Endodermal cell (in vitro differentiated cells): Measurements from ENCODE around the gene NPPA. TPM values are rescaled to one million over a fixed set of nuclear protein-coding genes. Genes with fewer than 3 reads are reported as not detected.

Experiments used
- DNase-seq: peaks from one replicate; pipeline ENCODE4 v3.0.0-alpha.2; 2017
- H3K27ac ChIP-seq: 2 replicates; pipeline ENCODE4 v1.5.1; 2013; ENCODE audit warnings: mild to moderate bottlenecking, low read depth, low read length, moderate library complexity
- H3K27me3 ChIP-seq: 2 replicates; pipeline ENCODE4 v1.6.1; 2013; ENCODE audit warnings: mild to moderate bottlenecking, low read length, moderate library complexity; ENCODE audit not compliant: insufficient read depth, control insufficient read depth, poor library complexity, severe bottlenecking
- H3K36me3 ChIP-seq: 2 replicates; pipeline ENCODE4 v1.7.0; 2013; ENCODE audit warnings: mild to moderate bottlenecking, low read length, moderate library complexity; ENCODE audit not compliant: control insufficient read depth, insufficient read depth
- H3K4me1 ChIP-seq: one replicate; pipeline ENCODE4 v1.7.0; 2013; ENCODE audit warnings: low read length; ENCODE audit not compliant: control insufficient read depth, insufficient read depth
- H3K4me3 ChIP-seq: 2 replicates; pipeline ENCODE4 v1.5.1; 2013; ENCODE audit warnings: mild to moderate bottlenecking, low read length, moderate library complexity
- H3K9ac ChIP-seq: 2 replicates; pipeline ENCODE4 v1.6.1; 2013; ENCODE audit warnings: mild to moderate bottlenecking, low read length, moderate library complexity; ENCODE audit not compliant: poor library complexity, severe bottlenecking; ENCODE audit errors: extremely low read depth
- H3K9me3 ChIP-seq: 2 replicates; pipeline ENCODE4 v1.6.1; 2013; ENCODE audit warnings: mild to moderate bottlenecking, low read length, moderate library complexity; ENCODE audit not compliant: control insufficient read depth
- H3K27ac Mint-ChIP-seq: 2 replicates; pipeline ENCODE4 v1.8.0; 2020; ENCODE audit warnings: mixed read lengths
- H3K27me3 Mint-ChIP-seq: 2 replicates; pipeline ENCODE4 v1.8.0; 2021; ENCODE audit warnings: mild to moderate bottlenecking, mixed read lengths; ENCODE audit not compliant: insufficient read depth
- H3K36me3 Mint-ChIP-seq: 2 replicates; pipeline ENCODE4 v1.8.0; 2020; ENCODE audit warnings: low read depth, mixed read lengths
- H3K4me1 Mint-ChIP-seq: 2 replicates; pipeline ENCODE4 v1.8.0; 2020; ENCODE audit warnings: mixed read lengths
- H3K4me3 Mint-ChIP-seq: 2 replicates; pipeline ENCODE4 v1.8.0; 2020; ENCODE audit warnings: mild to moderate bottlenecking, moderate library complexity, mixed read lengths
- H3K9me3 Mint-ChIP-seq: 2 replicates; pipeline ENCODE4 v1.8.0; 2020; ENCODE audit warnings: mild to moderate bottlenecking, mixed read lengths
- WGBS, 2 experiments: methylation state at CpG; one replicate each; pipeline versions ENCODE4 v1.1.5 to v1.1.7; 2013; ENCODE audit warnings: missing lambda C conversion rate in 2 of 2, mixed read lengths in 1 of 2; ENCODE audit not compliant: insufficient coverage in 1 of 2, insufficient read length in 1 of 2; 5-methylcytosine and 5-hydroxymethylcytosine counted together
- total RNA-seq, 2 donors: library from RNA; stranded (reverse); fragmentation: NEBNext Ultra II Directional in 1 of 2; extraction: Animal tissue kit (Norgen Biotek cat#: 25700) in 1 of 2; gene quantifications; 2 replicates in 1 of 2; 3 replicates in 1 of 2; pipeline ENCODE4 v1.2.1, GENCODE V29; 2021
- TF ChIP-seq, protein P1 (sequence below): fragments of 200-600 bp; sonication (generic); conservative IDR thresholded peaks from 2 replicates; pipeline ENCODE4 v1.5.0; 2021; ENCODE audit warnings: antibody characterized with exemption, mild to moderate bottlenecking

The NPPA gene
- total RNA-seq, 2 donors from 2014 or later: not detected

DNA sequence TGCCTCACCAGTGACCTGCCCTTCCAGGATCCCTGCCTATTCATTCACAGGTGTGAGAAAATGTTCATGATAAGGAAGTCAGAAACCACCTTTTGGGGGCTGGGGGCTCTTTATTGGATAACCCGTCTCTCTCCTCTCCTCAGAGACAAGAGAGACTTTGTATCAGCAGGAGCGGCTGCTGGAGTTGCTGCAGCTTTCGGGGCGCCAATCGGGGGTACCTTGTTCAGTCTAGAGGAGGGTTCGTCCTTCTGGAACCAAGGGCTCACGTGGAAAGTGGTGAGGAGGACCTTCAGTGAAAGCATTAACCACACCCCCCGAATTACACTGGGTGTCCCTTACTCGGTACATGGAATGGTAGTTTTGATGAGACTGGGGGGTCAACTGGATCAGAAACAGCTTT is 20.6 kb downstream of the NPPA start:
- no peaks in the 10 kb centered on the region for H3K9me3 Mint-ChIP-seq
- no peak overlapping the region for H3K4me3 Mint-ChIP-seq
- H3K27me3 ChIP-seq: no peaks in the 10 kb centered on the region
- no peak overlapping the region for H3K27ac ChIP-seq
- no peak for DNase-seq
- H3K27ac Mint-ChIP-seq: no peak overlapping the region
- H3K27me3 Mint-ChIP-seq: no peaks in the 10 kb centered on the region
- no peak overlapping the region for H3K4me3 ChIP-seq
- 97 to 100% methylated on average over 5 to 9 of the region's 9 CpGs for WGBS, 2 experiments
- H3K9ac ChIP-seq: no peak overlapping the region
- no peaks in the 10 kb centered on the region for H3K4me1 ChIP-seq
- H3K9me3 ChIP-seq: no peaks in the 10 kb centered on the region
- no peaks in the 10 kb centered on the region for H3K4me1 Mint-ChIP-seq
- H3K36me3 Mint-ChIP-seq: peaks cover 48% of the 10 kb centered on the region
- TF ChIP-seq, protein P1, sequence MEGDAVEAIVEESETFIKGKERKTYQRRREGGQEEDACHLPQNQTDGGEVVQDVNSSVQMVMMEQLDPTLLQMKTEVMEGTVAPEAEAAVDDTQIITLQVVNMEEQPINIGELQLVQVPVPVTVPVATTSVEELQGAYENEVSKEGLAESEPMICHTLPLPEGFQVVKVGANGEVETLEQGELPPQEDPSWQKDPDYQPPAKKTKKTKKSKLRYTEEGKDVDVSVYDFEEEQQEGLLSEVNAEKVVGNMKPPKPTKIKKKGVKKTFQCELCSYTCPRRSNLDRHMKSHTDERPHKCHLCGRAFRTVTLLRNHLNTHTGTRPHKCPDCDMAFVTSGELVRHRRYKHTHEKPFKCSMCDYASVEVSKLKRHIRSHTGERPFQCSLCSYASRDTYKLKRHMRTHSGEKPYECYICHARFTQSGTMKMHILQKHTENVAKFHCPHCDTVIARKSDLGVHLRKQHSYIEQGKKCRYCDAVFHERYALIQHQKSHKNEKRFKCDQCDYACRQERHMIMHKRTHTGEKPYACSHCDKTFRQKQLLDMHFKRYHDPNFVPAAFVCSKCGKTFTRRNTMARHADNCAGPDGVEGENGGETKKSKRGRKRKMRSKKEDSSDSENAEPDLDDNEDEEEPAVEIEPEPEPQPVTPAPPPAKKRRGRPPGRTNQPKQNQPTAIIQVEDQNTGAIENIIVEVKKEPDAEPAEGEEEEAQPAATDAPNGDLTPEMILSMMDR: no peak
- peaks cover 83% of the 10 kb centered on the region for H3K36me3 ChIP-seq

DNA sequence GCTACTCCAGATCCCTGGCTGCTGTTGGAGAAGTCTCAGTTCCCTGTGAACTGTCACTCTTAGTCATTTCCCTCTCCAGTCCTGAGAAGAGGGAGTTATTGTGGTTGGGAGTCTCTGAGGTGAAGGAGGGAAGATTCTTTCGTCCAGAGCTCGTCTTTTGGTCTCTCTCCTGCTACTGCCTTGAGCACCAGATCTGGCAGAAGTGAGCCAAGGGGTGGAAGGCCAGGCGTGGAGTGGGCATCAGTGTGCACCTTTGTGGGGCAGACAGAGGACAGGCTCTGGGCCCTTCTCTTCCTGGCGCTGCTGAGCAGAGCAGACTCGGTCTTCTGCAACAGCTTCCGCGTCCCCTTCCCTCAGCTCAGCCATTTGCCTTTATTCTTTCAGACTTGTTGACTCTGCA is 22.5 kb downstream of the NPPA start:
- peaks cover 79% of the 10 kb centered on the region for H3K36me3 ChIP-seq
- DNase-seq: no peak
- H3K4me1 ChIP-seq: no peaks in the 10 kb centered on the region
- Mint-ChIP-seq H3K27me3 (no peaks in the 10 kb centered on the region), H3K27ac (no peak overlapping the region), H3K36me3 (peaks cover 46% of the 10 kb centered on the region), H3K9me3 (no peaks in the 10 kb centered on the region), H3K4me1 (no peaks in the 10 kb centered on the region), H3K4me3 (no peak overlapping the region)
- 91 to 95% methylated on average over 7 of the region's 7 CpGs for WGBS, 2 experiments
- H3K9ac ChIP-seq: no peak overlapping the region
- H3K27ac ChIP-seq: no peak overlapping the region
- H3K4me3 ChIP-seq: no peak overlapping the region
- no peaks in the 10 kb centered on the region for H3K27me3 ChIP-seq
- TF ChIP-seq, protein P1: no peak
- H3K9me3 ChIP-seq: no peaks in the 10 kb centered on the region

DNA sequence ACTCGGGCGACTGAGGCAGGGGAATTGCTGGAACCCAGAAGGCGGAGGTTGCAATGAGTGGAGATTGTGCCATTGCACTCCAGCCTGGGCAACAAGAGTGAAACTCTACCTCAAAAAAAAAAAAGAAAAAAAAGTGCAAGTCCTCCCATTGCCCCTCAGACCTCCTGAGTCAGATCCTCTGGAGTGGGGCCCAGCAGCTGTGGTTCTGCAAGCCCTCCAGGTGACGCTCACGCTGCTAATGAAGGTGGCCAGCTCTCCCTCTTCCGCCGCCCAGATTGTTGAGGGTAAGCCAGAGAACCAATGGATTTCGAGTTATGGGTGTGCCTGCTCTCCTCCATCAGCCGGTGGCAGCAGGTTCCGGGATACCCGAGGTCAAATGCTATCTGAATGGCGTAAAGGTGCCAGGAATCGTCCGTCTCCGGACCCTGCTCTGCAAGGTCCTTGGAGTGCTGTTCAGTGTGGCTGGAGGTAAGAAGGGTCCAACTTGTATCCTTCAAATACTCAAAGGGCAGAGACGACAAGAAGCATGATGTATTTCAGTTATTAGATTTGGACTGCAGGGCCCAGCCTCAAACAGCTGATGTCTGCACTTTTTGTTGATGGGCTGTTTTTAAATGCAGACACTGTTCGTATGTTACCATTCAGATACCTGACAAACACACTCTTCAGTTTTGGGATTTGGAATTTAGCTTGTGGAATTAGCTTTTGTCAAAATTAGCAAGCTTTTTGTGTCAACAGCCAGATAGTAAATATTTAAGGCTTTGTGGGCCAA is 24.0 kb downstream of the NPPA start:
- no peaks in the 10 kb centered on the region for H3K27me3 Mint-ChIP-seq
- no peak overlapping the region for H3K4me3 Mint-ChIP-seq
- H3K4me1 Mint-ChIP-seq: no peaks in the 10 kb centered on the region
- Histone ChIP-seq H3K4me1 (no peaks in the 10 kb centered on the region), H3K36me3 (peaks cover 79% of the 10 kb centered on the region), H3K9ac (no peak overlapping the region), H3K27ac (no peak overlapping the region), H3K27me3 (no peaks in the 10 kb centered on the region), H3K9me3 (no peaks in the 10 kb centered on the region), H3K4me3 (no peak overlapping the region)
- no peak overlapping the region for H3K27ac Mint-ChIP-seq
- TF ChIP-seq, protein P1: no peak
- DNase-seq: no peak
- H3K9me3 Mint-ChIP-seq: no peaks in the 10 kb centered on the region
- 94 to 95% methylated on average over 13 to 17 of the region's 17 CpGs for WGBS, 2 experiments
- H3K36me3 Mint-ChIP-seq: peaks cover 48% of the 10 kb centered on the region
